K562 (cell line): ENCODE results near the gene MYLK2. TPM values are rescaled to one million over a fixed set of nuclear protein-coding genes. Genes with fewer than 3 reads are reported as not detected.

ENCODE experiments used
- ATAC-seq: fragments of 200-7000 bp; cut with Tn5 transposase; 3 replicates; pipeline ENCODE4 v1.9.1; 2020; ENCODE audit warnings: moderate library complexity
- BruUV-seq: library from RNA; stranded (reverse); fragments of 400-500 nt; replicated peaks from 2 replicates; lab custom pipeline; 2021; lab: Mats Ljungman, UMichigan
- CTCF ChIA-PET: fragments of 300-600 bp; formaldehyde crosslinking; extraction: SDS; loops from one replicate; lab custom pipeline; 2021; ENCODE audit warnings: low intra/inter-chr PET ratio; lab: Yijun Ruan, JAX
- POLR2A ChIA-PET: fragments of 300-600, 350-650 bp; sonication (Branson Sonifier 250); formaldehyde crosslinking; extraction: SDS; loops from one replicate; lab custom pipeline; 2021; ENCODE audit warnings: antibody characterized with exemption, inconsistent platforms; lab: Yijun Ruan, JAX
- DNase-seq, 4 experiments: peaks; one replicate each; pipeline versions ENCODE4 v3.0.0 to v3.0.0-alpha.2; 2011 to 2018; ENCODE audit warnings: low spot score in 3 of 4, mixed read lengths in 3 of 4; ENCODE audit errors: extremely low read depth in 1 of 4
- FAIRE-seq: peaks from 2 replicates; lab custom pipeline; 2011; peaks lifted over from hg19 to GRCh38; lab: Jason Lieb, UNC
- H2AFZ ChIP-seq: 2 replicates; pipeline ENCODE4 v1.6.0; 2011; ENCODE audit warnings: low read depth, low read length, control low read depth, inconsistent platforms
- H3K27ac ChIP-seq: fragments of 200-600 bp; 3 replicates; pipeline ENCODE4 v1.8.0; 2011; ENCODE audit warnings: low read depth, mild to moderate bottlenecking, control low read depth, inconsistent platforms, low read length, moderate library complexity, mixed read lengths; ENCODE audit errors: extremely low read depth
- H3K27me3 ChIP-seq, 2 experiments: fragments of 300-600 bp in 1 of 2; 2 replicates in 1 of 2; 3 replicates in 1 of 2; pipeline versions ENCODE4 v1.6.0 to v1.8.0; 2011; ENCODE audit warnings: inconsistent platforms in 2 of 2, low read length in 2 of 2, mild to moderate bottlenecking in 1 of 2, mixed read lengths in 1 of 2, moderate library complexity in 1 of 2; ENCODE audit not compliant: control insufficient read depth in 2 of 2, insufficient read depth in 2 of 2
- H3K36me3 ChIP-seq: fragments of 300-600 bp; 3 replicates; pipeline ENCODE4 v1.8.0; 2011; ENCODE audit warnings: mild to moderate bottlenecking, low read length, inconsistent platforms; ENCODE audit not compliant: control insufficient read depth, insufficient read depth
- H3K4me1 ChIP-seq, 2 experiments: fragments of 200-600 bp in 1 of 2; replicated peaks in 1 of 2; 2 replicates in 1 of 2; 3 replicates in 1 of 2; pipeline versions ENCODE4 v1.5.1 to v1.8.0; 2011; ENCODE audit warnings: inconsistent platforms in 2 of 2, low read length in 2 of 2, mild to moderate bottlenecking in 1 of 2, mixed read lengths in 1 of 2, moderate library complexity in 1 of 2; ENCODE audit not compliant: control insufficient read depth in 2 of 2, insufficient read depth in 2 of 2
- H3K4me2 ChIP-seq: 2 replicates; pipeline ENCODE4 v1.6.1; 2011; ENCODE audit warnings: low read length, control low read depth, inconsistent platforms, mixed read lengths; ENCODE audit not compliant: insufficient read depth
- H3K4me3 ChIP-seq: fragments of 200-600 bp; sonication (generic), shearing (Covaris generic); 2 replicates; pipeline ENCODE4 v1.5.1; 2016; ENCODE audit warnings: control low read depth, inconsistent platforms
- H3K79me2 ChIP-seq: fragments of 200-600 bp; 3 replicates; pipeline ENCODE4 v1.8.0; 2011; ENCODE audit warnings: low read length, inconsistent platforms; ENCODE audit not compliant: control insufficient read depth, insufficient read depth
- H3K9ac ChIP-seq, 2 experiments: 2 replicates each; pipeline versions ENCODE4 v1.6.0 to v1.6.1; 2011; ENCODE audit warnings: low read depth in 2 of 2, low read length in 2 of 2, control low read depth in 1 of 2, inconsistent platforms in 1 of 2, mild to moderate bottlenecking in 1 of 2, mixed read lengths in 1 of 2; ENCODE audit not compliant: insufficient read depth in 1 of 2
- H3K9me1 ChIP-seq: one replicate; pipeline ENCODE4 v1.6.0; 2011; ENCODE audit warnings: inconsistent platforms, mild to moderate bottlenecking, low read length, moderate library complexity; ENCODE audit not compliant: control insufficient read depth, insufficient read depth
- H3K9me3 ChIP-seq: replicated peaks from 2 replicates; pipeline ENCODE4 v1.5.1; 2011; ENCODE audit warnings: low read depth, low read length, inconsistent platforms; ENCODE audit not compliant: control insufficient read depth, insufficient read depth
- H4K20me1 ChIP-seq: replicated peaks from 2 replicates; pipeline ENCODE4 v1.6.1; 2011; ENCODE audit warnings: low read length, inconsistent platforms, mixed read lengths; ENCODE audit not compliant: control insufficient read depth, insufficient read depth
- HDAC6 ChIP-seq: IDR thresholded peaks from 2 replicates; pipeline ENCODE4 v1.6.1; 2012; ENCODE audit warnings: low read depth, mild to moderate bottlenecking, control low read depth, inconsistent platforms, low read length, moderate library complexity
- MYBL2 ChIP-seq, 2 experiments: fragments of 450-650 bp in 1 of 2; sonication (generic) in 1 of 2; formaldehyde crosslinking in 1 of 2; IDR thresholded peaks; 2 replicates each; pipeline versions ENCODE4 v1.6.1 to v1.8.1; 2017 to 2022; ENCODE audit warnings: borderline replicate concordance in 1 of 2, inconsistent platforms in 1 of 2, low read depth in 1 of 2, mild to moderate bottlenecking in 1 of 2, missing genetic modification reagents in 1 of 2, moderate library complexity in 1 of 2
- SAFB2 ChIP-seq: fragments of 200-400 bp; formaldehyde crosslinking; IDR thresholded peaks from 2 replicates; pipeline ENCODE4 v1.6.1; 2018; ENCODE audit warnings: borderline replicate concordance, low read length, low read depth, moderate library complexity; ENCODE audit not compliant: severe bottlenecking
- WGBS: fragments of 100-300 bp; shearing (Covaris generic); methylation state at CpG from one replicate; pipeline ENCODE4 v1.1.6; 2016; ENCODE audit warnings: low coverage, mixed read lengths; ENCODE audit not compliant: insufficient coverage; ENCODE audit errors: missing lambda C conversion rate; 5-methylcytosine and 5-hydroxymethylcytosine counted together
- in situ Hi-C: fragments of 300-500 bp; cut with MboI; formaldehyde crosslinking; loops from 4 replicates; pipeline ENCODE4 v1.15.0; 2018; ENCODE audit warnings: inconsistent platforms, mixed read lengths
- intact Hi-C: fragments of 100-400 bp; cut with micrococcal nuclease; formaldehyde crosslinking; loops from 2 replicates; pipeline ENCODE4 v1.14.2; 2022
- polyA plus RNA-seq, 8 experiments: library from polyadenylated mRNA; depleted of rRNA in 4 of 8; stranded (reverse) in 5 of 8; unstranded in 3 of 8; fragments of >200 nt; fragmentation: Nextera tagmentation in 2 of 8; fragmentation: Illumina TruSeq in 1 of 8; extraction: Ambion mirVana in 2 of 8; extraction: Trizol in 1 of 8; gene quantifications; 2 replicates each; pipeline versions ENCODE4 v1.2.1 to v1.2.3, GENCODE V29; 2011 to 2014; ENCODE audit warnings: inconsistent platforms in 1 of 8, missing spikeins in 1 of 8
- total RNA-seq, 7 experiments: library from RNA; depleted of rRNA in 6 of 7; stranded (reverse); fragments of >200 nt in 6 of 7; fragmentation: Illumina TruSeq in 2 of 7; extraction: Trizol in 2 of 7; gene quantifications; 2 replicates each; pipeline versions ENCODE4 v1.2.1 to v1.2.3, GENCODE V29; 2011 to 2021; ENCODE audit warnings: low replicate concordance in 1 of 7

MYLK2 gene
- total and polyA plus RNA-seq, 9 of the 15 experiments (the other 6 are each of a cell fraction or from before 2014, with no cell fraction given) = 0.07 to 0.53 (median 0.18) TPM; not detected in 2

- TF ChIP-seq HDAC6 (no peak), SAFB2 (no peak), MYBL2 (IDR thresholded peaks at IDR 0.05; ENCODE audit: low read depth) (no peak), MYBL2 (CRISPR knock-in tag; IDR thresholded peaks at IDR 0.05; ENCODE audit: borderline replicate concordance) (no peak)
- Histone ChIP-seq H2AFZ (no peak overlapping the region), H3K4me2 (no peak overlapping the region), H3K4me3 (no peak overlapping the region), H3K9me1 (no peaks in the 10 kb centered on the region), H3K27me3 (no peaks in the 10 kb centered on the region; a peak in 1 of 5 replicates), H3K79me2 (no peaks in the 10 kb centered on the region), H3K27ac (no peak overlapping the region), H3K9ac (0 out of 4 replicates have a peak overlapping the region, but pooled peaks of 1 of the 2 experiments have one; percentile 42), H3K9me3 (no peaks in the 10 kb centered on the region), H3K4me1 (peaks cover 27 to 54% of the 10 kb centered on the region in 2 experiments), H3K36me3 (no peaks in the 10 kb centered on the region), H4K20me1 (no peaks in the 10 kb centered on the region)
- no TSS peak for BruUV-seq
- no peak for DNase-seq
- in situ Hi-C loops (loop anchor here (25.0 kb wide), 1 partner anchor 821 kb away; the partner anchor contains the start of gene C20orf203), intact Hi-C loops (no loop called here)
- WGBS = 41% methylated on average over 15 of the region's 15 CpGs
- no peak for FAIRE-seq
- CTCF ChIA-PET = no interaction called here
- POLR2A ChIA-PET = interaction anchor here (0.6 to 1.5 kb wide), 2 partner anchors 12 to 38 kb away, joined by 3 to 4 read pairs; no protein-coding TSS in a partner anchor
- no peak for ATAC-seq
Measured at GRCh38 chr20:31840906-31841816, 22.0 kb downstream of the MYLK2 start.
